Measurements from ENCODE around the gene TMEM200B.

DNA sequence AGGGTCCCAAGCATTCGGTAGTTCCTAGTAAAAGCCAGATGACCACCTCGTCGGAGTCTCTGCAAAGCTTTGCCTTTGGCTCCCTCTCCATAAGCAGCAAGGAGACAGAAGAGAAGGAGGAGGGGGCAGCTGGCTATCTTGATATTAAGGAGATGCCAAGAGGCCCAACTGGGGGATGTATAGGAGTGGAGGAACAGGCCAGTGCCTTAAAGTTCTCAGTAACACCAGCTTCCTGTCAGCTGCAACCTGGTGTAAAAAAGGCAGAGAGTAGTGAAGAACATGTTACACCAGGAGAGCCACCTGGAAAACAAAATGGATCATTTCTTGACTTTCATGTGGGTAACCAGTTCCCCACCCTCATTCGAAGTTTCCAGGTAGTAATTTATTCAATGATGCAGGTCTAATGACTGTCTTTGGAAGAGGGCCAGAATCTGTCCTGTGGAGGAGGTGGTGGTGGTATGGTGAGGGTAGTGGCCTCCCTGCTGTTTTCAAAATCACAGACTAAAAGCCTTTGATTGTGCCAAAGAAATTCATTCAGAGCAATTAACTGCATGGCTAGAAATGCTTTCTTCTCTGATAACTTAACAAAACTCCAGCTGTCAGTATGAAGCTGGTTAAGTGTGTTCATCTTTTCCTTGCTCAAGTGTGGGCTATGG lies 27.3 kb downstream of the TMEM200B start:
- TF ChIP-seq POLR2A (IDR thresholded peaks at IDR 0.05; ENCODE audit: low read depth, low read length) (no peak), RAD21 (IDR thresholded peaks at IDR 0.05; ENCODE audit: insufficient read depth, low read depth, low read length) (no peak), TCF7 (IDR thresholded peaks at IDR 0.05; ENCODE audit: borderline replicate concordance) (no peak), EP300 (IDR thresholded peaks at IDR 0.05; ENCODE audit: borderline replicate concordance in 1 of 2, control insufficient read depth in 1 of 2, low read depth in 2 of 2, low read length in 2 of 2) (no peak), RFX5 (IDR thresholded peaks at IDR 0.05; ENCODE audit: low read depth, low read length) (no peak), POLR2AphosphoS5 (IDR thresholded peaks at IDR 0.05; ENCODE audit: low read length) (no peak), NRF1 (conservative IDR thresholded peaks at IDR 0.05; ENCODE audit: low read depth, low read length) (no peak), TAF1 (IDR thresholded peaks at IDR 0.05; ENCODE audit: borderline replicate concordance, low read depth, low read length) (no peak), EZH2 (IDR thresholded peaks at IDR 0.05; ENCODE audit: borderline replicate concordance, control insufficient read depth, low read depth, low read length) (no peak), MXI1 (IDR thresholded peaks at IDR 0.05; ENCODE audit: low read depth, low read length) (no peak)
- TF ChIP-seq, protein P1, sequence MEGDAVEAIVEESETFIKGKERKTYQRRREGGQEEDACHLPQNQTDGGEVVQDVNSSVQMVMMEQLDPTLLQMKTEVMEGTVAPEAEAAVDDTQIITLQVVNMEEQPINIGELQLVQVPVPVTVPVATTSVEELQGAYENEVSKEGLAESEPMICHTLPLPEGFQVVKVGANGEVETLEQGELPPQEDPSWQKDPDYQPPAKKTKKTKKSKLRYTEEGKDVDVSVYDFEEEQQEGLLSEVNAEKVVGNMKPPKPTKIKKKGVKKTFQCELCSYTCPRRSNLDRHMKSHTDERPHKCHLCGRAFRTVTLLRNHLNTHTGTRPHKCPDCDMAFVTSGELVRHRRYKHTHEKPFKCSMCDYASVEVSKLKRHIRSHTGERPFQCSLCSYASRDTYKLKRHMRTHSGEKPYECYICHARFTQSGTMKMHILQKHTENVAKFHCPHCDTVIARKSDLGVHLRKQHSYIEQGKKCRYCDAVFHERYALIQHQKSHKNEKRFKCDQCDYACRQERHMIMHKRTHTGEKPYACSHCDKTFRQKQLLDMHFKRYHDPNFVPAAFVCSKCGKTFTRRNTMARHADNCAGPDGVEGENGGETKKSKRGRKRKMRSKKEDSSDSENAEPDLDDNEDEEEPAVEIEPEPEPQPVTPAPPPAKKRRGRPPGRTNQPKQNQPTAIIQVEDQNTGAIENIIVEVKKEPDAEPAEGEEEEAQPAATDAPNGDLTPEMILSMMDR (IDR thresholded peaks at IDR 0.05 in 2 of 3, conservative IDR thresholded peaks at IDR 0.05 in 1 of 3; ENCODE audit: control insufficient read depth in 2 of 3, extremely low read depth in 1 of 3, insufficient read depth in 1 of 3, low read depth in 3 of 3, low read length in 3 of 3) = no peak
- TF ChIP-seq, protein P2, sequence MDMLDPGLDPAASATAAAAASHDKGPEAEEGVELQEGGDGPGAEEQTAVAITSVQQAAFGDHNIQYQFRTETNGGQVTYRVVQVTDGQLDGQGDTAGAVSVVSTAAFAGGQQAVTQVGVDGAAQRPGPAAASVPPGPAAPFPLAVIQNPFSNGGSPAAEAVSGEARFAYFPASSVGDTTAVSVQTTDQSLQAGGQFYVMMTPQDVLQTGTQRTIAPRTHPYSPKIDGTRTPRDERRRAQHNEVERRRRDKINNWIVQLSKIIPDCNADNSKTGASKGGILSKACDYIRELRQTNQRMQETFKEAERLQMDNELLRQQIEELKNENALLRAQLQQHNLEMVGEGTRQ (IDR thresholded peaks at IDR 0.05; ENCODE audit: borderline replicate concordance, low read depth, low read length) = no peak
- TF ChIP-seq, protein P3, sequence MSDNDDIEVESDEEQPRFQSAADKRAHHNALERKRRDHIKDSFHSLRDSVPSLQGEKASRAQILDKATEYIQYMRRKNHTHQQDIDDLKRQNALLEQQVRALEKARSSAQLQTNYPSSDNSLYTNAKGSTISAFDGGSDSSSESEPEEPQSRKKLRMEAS (IDR thresholded peaks at IDR 0.05; ENCODE audit: low read depth, low read length) = no peak
